ENCODE measurements around the gene NIN. TPM values are rescaled to one million over a fixed set of nuclear protein-coding genes. Genes with fewer than 3 reads are reported as not detected.

Gene NIN, protein sequence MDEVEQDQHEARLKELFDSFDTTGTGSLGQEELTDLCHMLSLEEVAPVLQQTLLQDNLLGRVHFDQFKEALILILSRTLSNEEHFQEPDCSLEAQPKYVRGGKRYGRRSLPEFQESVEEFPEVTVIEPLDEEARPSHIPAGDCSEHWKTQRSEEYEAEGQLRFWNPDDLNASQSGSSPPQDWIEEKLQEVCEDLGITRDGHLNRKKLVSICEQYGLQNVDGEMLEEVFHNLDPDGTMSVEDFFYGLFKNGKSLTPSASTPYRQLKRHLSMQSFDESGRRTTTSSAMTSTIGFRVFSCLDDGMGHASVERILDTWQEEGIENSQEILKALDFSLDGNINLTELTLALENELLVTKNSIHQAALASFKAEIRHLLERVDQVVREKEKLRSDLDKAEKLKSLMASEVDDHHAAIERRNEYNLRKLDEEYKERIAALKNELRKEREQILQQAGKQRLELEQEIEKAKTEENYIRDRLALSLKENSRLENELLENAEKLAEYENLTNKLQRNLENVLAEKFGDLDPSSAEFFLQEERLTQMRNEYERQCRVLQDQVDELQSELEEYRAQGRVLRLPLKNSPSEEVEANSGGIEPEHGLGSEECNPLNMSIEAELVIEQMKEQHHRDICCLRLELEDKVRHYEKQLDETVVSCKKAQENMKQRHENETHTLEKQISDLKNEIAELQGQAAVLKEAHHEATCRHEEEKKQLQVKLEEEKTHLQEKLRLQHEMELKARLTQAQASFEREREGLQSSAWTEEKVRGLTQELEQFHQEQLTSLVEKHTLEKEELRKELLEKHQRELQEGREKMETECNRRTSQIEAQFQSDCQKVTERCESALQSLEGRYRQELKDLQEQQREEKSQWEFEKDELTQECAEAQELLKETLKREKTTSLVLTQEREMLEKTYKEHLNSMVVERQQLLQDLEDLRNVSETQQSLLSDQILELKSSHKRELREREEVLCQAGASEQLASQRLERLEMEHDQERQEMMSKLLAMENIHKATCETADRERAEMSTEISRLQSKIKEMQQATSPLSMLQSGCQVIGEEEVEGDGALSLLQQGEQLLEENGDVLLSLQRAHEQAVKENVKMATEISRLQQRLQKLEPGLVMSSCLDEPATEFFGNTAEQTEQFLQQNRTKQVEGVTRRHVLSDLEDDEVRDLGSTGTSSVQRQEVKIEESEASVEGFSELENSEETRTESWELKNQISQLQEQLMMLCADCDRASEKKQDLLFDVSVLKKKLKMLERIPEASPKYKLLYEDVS (N-terminal part only)
- total RNA-seq, result 10 to 100 TPM in 3 of 4 donors, 1 to 10 TPM in 1; 9.4 to 66.3 (median 26.5) TPM

DNA sequence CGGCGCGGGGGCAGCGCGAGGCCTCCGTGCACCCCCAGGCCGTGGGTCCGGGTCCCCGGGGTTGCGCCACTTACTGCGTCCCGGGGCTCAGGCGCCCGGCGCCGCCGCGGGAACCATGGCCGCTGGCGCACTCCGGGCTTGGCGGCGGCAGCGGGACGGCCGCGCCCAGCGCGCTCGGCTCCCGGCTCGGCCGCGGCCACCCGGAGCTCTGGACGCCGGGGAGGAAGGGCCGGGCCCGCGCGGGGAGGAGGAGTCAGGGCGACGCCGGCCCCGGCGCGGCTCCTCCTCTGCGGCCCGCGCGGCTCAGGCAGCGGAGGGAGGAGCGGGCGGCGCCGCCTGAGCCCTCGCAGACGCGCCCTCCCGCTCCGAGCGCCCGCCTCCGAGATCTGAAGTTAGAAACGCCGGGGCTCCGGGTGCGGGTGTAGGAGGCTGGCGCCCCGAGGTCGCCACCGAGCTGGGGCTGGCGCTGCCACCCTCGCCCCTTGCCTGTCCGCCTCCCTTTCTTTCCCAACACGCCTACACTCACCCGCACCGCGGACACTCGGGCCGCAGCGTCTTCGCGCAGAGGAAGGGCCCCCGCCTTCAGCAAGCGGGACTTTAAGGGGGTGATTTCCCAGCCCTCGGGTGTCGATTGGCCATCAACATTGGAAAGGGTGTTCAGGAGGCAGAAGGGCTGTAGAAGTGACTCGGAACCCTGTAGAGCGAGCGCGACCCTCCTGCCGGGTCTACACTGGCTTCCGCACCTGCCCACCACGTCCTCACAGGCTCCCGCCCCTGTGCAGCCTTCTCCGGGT, at the start of gene NIN:
Gene NIN, minus strand, starts transcription at position 231 of the 794 bp plus-strand sequence. CDS start 9,106 bp downstream, outside the sequence.
- Histone ChIP-seq H3K27ac (peak within 1 kb of the TSS; percentile 94), H3K4me1 (peaks cover 5 to 31% (median 21%) of the 10 kb centered on the region in 4 donors), H3K9me3 (no peaks in the 10 kb centered on the region), H3K27me3 (no peaks in the 10 kb centered on the region), H3K36me3 (no peaks in the 10 kb centered on the region), H3K4me3 (peak within 1 kb of the TSS; percentile 92 to 98 (median 96))
- peak; percentile 83 for DNase-seq
- intact Hi-C loops (cut with DNase I; ENCODE audit: low total_unique reads), result no loop called here
- in situ Hi-C loops (cut with MboI; ENCODE audit: low pct_ligation_motif_present in 1 of 4, low pct_unique_long_range_greater_than_20kb in 1 of 4, low sequenced_read_pairs in 3 of 4), result no loop called here
- TF ChIP-seq CTCF (IDR thresholded peaks at IDR 0.05) (no peak), EP300 (IDR thresholded peaks at IDR 0.05; ENCODE audit: low read depth) (no peak), POLR2AphosphoS5 (IDR thresholded peaks at IDR 0.05) (peak in 2 of 3 donors; percentile 11 to 44), POLR2A (IDR thresholded peaks at IDR 0.05) (peak; percentile 48)
- 1% methylated on average over 53 of the region's 97 CpGs; no CpG with 5 or more reads in 1 of the 2 donors for WGBS, 2 donors (ENCODE audit: low coverage in 1 of 2)

- H3K9me3 ChIP-seq, result no peaks in the 10 kb centered on the region
- DNase-seq, result no peak
- peaks cover 0 to 8% (median 3%) of the 10 kb centered on the region in 4 donors for H3K4me1 ChIP-seq
- H3K4me3 ChIP-seq, result no peak overlapping the region
- 41 to 70% methylated on average over 2 to 7 of the region's 7 CpGs for WGBS, 2 donors (ENCODE audit: low coverage in 1 of 2)
- H3K36me3 ChIP-seq, result no peaks in the 10 kb centered on the region
- intact Hi-C loops (cut with DNase I; ENCODE audit: low total_unique reads), result no loop called here
- no peak overlapping the region for H3K27ac ChIP-seq
- in situ Hi-C loops (cut with MboI; ENCODE audit: low pct_ligation_motif_present in 1 of 4, low pct_unique_long_range_greater_than_20kb in 1 of 4, low sequenced_read_pairs in 3 of 4), result no loop called here
- no peak for TF ChIP-seq POLR2AphosphoS5 (IDR thresholded peaks at IDR 0.05)
- TF ChIP-seq EP300 (IDR thresholded peaks at IDR 0.05; ENCODE audit: low read depth), result no peak
- no peak for TF ChIP-seq POLR2A (IDR thresholded peaks at IDR 0.05)
- no peak for TF ChIP-seq CTCF (IDR thresholded peaks at IDR 0.05)
- H3K27me3 ChIP-seq, result peaks cover 25% of the 10 kb centered on the region
Observed at GRCh38 chr14:50875359-50876070, 44.6 kb upstream of the NIN start.

- Histone ChIP-seq H3K27ac (no peak overlapping the region), H3K4me1 (peaks cover 0 to 8% (median 3%) of the 10 kb centered on the region in 4 donors), H3K9me3 (no peaks in the 10 kb centered on the region), H3K36me3 (no peaks in the 10 kb centered on the region), H3K4me3 (no peak overlapping the region), H3K27me3 (peaks cover 29% of the 10 kb centered on the region)
- no peak for DNase-seq
- WGBS, 2 donors (ENCODE audit: low coverage in 1 of 2), result 43 to 48% methylated on average over 2 of the region's 2 CpGs
- intact Hi-C loops (cut with DNase I; ENCODE audit: low total_unique reads) (no loop called here), in situ Hi-C loops (cut with MboI; ENCODE audit: low pct_ligation_motif_present in 1 of 4, low pct_unique_long_range_greater_than_20kb in 1 of 4, low sequenced_read_pairs in 3 of 4) (no loop called here)
- no peak for TF ChIP-seq POLR2AphosphoS5 (IDR thresholded peaks at IDR 0.05)
- TF ChIP-seq EP300 (IDR thresholded peaks at IDR 0.05; ENCODE audit: low read depth), result no peak
- no peak for TF ChIP-seq POLR2A (IDR thresholded peaks at IDR 0.05)
- no peak for TF ChIP-seq CTCF (IDR thresholded peaks at IDR 0.05)
Observed at GRCh38 chr14:50874757-50875156, 43.8 kb upstream of the NIN start.

All from transverse colon (tissue), 4 donors.